Measurements from ENCODE around the gene FAM20C. TPM values are rescaled to one million over a fixed set of nuclear protein-coding genes. Genes with fewer than 3 reads are reported as not detected.
"Not testable (repeated sequence)": the region's sequence is repeated elsewhere in the genome, so short reads cannot be mapped to it uniquely, and the experiment has no call there.

FAM20C gene
- total and polyA plus RNA-seq, 3 experiments from 2014 or later: 3.2 to 3.6 TPM; not detected in 1

GRCh38 chr7:176381-176780 lies 16.0 kb upstream of the FAM20C start:
- Mint-ChIP-seq H3K27me3 (peaks cover 3 to 7% of the 10 kb centered on the region in 2 donors), H3K4me1 (no peaks in the 10 kb centered on the region), H3K9me3 (no peaks in the 10 kb centered on the region), H3K36me3 (no peaks in the 10 kb centered on the region), H3K27ac (no peak overlapping the region), H3K4me3 (no peak overlapping the region)
- no peaks in the 10 kb centered on the region for H3K36me3 ChIP-seq (ENCODE audit: insufficient read depth, low read length)
- H3K4me1 ChIP-seq (ENCODE audit: insufficient read depth, low read length): no peaks in the 10 kb centered on the region
- CTCF ChIA-PET: interaction anchor here (1.0 kb wide), 1 partner anchor 9 kb away, joined by 3 read pairs; no protein-coding TSS in a partner anchor
- no peaks in the 10 kb centered on the region for H3K9me3 ChIP-seq (ENCODE audit: low read length)
- POLR2A ChIA-PET: interaction anchor here (0.6 kb wide), 1 partner anchor 15 kb away, joined by 5 read pairs; no protein-coding TSS in a partner anchor
- no peak for DNase-seq
- no peak overlapping the region for H3K4me3 ChIP-seq (ENCODE audit: low read length)
- no peak overlapping the region for H3K27ac ChIP-seq (ENCODE audit: low read depth, low read length)
- no peaks in the 10 kb centered on the region for H3K27me3 ChIP-seq (ENCODE audit: insufficient read depth, low read length, poor library complexity, severe bottlenecking)

- no peaks in the 10 kb centered on the region for H3K4me1 ChIP-seq (ENCODE audit: insufficient read depth, low read length)
Measured at GRCh38 chr7:176786-177459, 15.4 kb upstream of the FAM20C start.

GRCh38 chr7:178444-178843 lies 13.9 kb upstream of the FAM20C start:
- POLR2A ChIA-PET: no interaction called here
- H3K36me3 Mint-ChIP-seq: no peaks in the 10 kb centered on the region
- CTCF ChIA-PET: no interaction called here
- H3K4me3 ChIP-seq (ENCODE audit: low read length): no peak overlapping the region
- no peaks in the 10 kb centered on the region for H3K4me1 ChIP-seq (ENCODE audit: insufficient read depth, low read length)
- no peak overlapping the region for H3K27ac Mint-ChIP-seq
- peaks cover 3 to 5% of the 10 kb centered on the region in 2 donors for H3K27me3 Mint-ChIP-seq
- no peak for DNase-seq
- no peak overlapping the region for H3K27ac ChIP-seq (ENCODE audit: low read depth, low read length)
- H3K4me1 Mint-ChIP-seq: no peaks in the 10 kb centered on the region
- H3K36me3 ChIP-seq (ENCODE audit: insufficient read depth, low read length): no peaks in the 10 kb centered on the region
- H3K4me3 Mint-ChIP-seq: no peak overlapping the region
- H3K9me3 Mint-ChIP-seq: no peaks in the 10 kb centered on the region
- H3K9me3 ChIP-seq (ENCODE audit: low read length): no peaks in the 10 kb centered on the region
- no peaks in the 10 kb centered on the region for H3K27me3 ChIP-seq (ENCODE audit: insufficient read depth, low read length, poor library complexity, severe bottlenecking)

More at GRCh38 chr7:176786-177459, 15.4 kb upstream of the FAM20C start:
- no peak overlapping the region for H3K27ac Mint-ChIP-seq
- no peak overlapping the region for H3K4me3 Mint-ChIP-seq
- H3K27me3 Mint-ChIP-seq: peaks cover 3 to 7% of the 10 kb centered on the region in 2 donors
- H3K36me3 ChIP-seq (ENCODE audit: insufficient read depth, low read length): no peaks in the 10 kb centered on the region
- no peaks in the 10 kb centered on the region for H3K27me3 ChIP-seq (ENCODE audit: insufficient read depth, low read length, poor library complexity, severe bottlenecking)
- no peak for DNase-seq
- no peaks in the 10 kb centered on the region for H3K36me3 Mint-ChIP-seq
- CTCF ChIA-PET: interaction anchor here (1.0 kb wide), 1 partner anchor 9 kb away, joined by 3 read pairs; no protein-coding TSS in a partner anchor
- H3K9me3 ChIP-seq (ENCODE audit: low read length): no peaks in the 10 kb centered on the region
- no peak overlapping the region for H3K4me3 ChIP-seq (ENCODE audit: low read length)
- no peaks in the 10 kb centered on the region for H3K9me3 Mint-ChIP-seq
- no peak overlapping the region for H3K27ac ChIP-seq (ENCODE audit: low read depth, low read length)
- POLR2A ChIA-PET: interaction anchor here (0.6 kb wide), 1 partner anchor 15 kb away, joined by 5 read pairs; no protein-coding TSS in a partner anchor
- H3K4me1 Mint-ChIP-seq: no peaks in the 10 kb centered on the region

GRCh38 chr7:179209-179681 lies 13.1 kb upstream of the FAM20C start:
- Histone ChIP-seq H3K4me1 (ENCODE audit: insufficient read depth, low read length) (no peaks in the 10 kb centered on the region), H3K4me3 (ENCODE audit: low read length) (no peak overlapping the region), H3K27me3 (ENCODE audit: insufficient read depth, low read length, poor library complexity, severe bottlenecking) (no peaks in the 10 kb centered on the region), H3K9me3 (ENCODE audit: low read length) (no peaks in the 10 kb centered on the region), H3K36me3 (ENCODE audit: insufficient read depth, low read length) (no peaks in the 10 kb centered on the region), H3K27ac (ENCODE audit: low read depth, low read length) (no peak overlapping the region)
- Mint-ChIP-seq H3K4me1 (no peaks in the 10 kb centered on the region), H3K36me3 (no peaks in the 10 kb centered on the region), H3K27ac (no peak overlapping the region), H3K27me3 (peaks cover 3 to 5% of the 10 kb centered on the region in 2 donors), H3K9me3 (no peaks in the 10 kb centered on the region), H3K4me3 (no peak overlapping the region)
- CTCF ChIA-PET: no interaction called here
- DNase-seq: no peak
- POLR2A ChIA-PET: no interaction called here

GRCh38 chr7:179948-180694 lies 12.2 kb upstream of the FAM20C start:
- Mint-ChIP-seq H3K4me3 (no peak overlapping the region), H3K36me3 (no peaks in the 10 kb centered on the region), H3K27ac (no peak overlapping the region), H3K27me3 (peaks cover 3 to 5% of the 10 kb centered on the region in 2 donors), H3K9me3 (no peaks in the 10 kb centered on the region), H3K4me1 (no peaks in the 10 kb centered on the region)
- Histone ChIP-seq H3K36me3 (ENCODE audit: insufficient read depth, low read length) (no peaks in the 10 kb centered on the region), H3K27ac (ENCODE audit: low read depth, low read length) (no peak overlapping the region), H3K27me3 (ENCODE audit: insufficient read depth, low read length, poor library complexity, severe bottlenecking) (no peaks in the 10 kb centered on the region), H3K9me3 (ENCODE audit: low read length) (no peaks in the 10 kb centered on the region), H3K4me3 (ENCODE audit: low read length) (no peak overlapping the region), H3K4me1 (ENCODE audit: insufficient read depth, low read length) (no peaks in the 10 kb centered on the region)
- CTCF ChIA-PET: no interaction called here
- POLR2A ChIA-PET: interaction anchor here (0.6 kb wide), 1 partner anchor 185 kb away, joined by 3 read pairs; no protein-coding TSS in a partner anchor
- DNase-seq: no peak

GRCh38 chr7:181738-182137 lies 10.6 kb upstream of the FAM20C start:
- no peaks in the 10 kb centered on the region for H3K36me3 Mint-ChIP-seq
- POLR2A ChIA-PET: no interaction called here

GRCh38 chr7:182502-182901 lies 9.9 kb upstream of the FAM20C start:
- H3K27me3 ChIP-seq (ENCODE audit: insufficient read depth, low read length, poor library complexity, severe bottlenecking); H3K4me1 Mint-ChIP-seq; H3K27ac ChIP-seq (ENCODE audit: low read depth, low read length); H3K27me3 Mint-ChIP-seq; DNase-seq; H3K9me3 Mint-ChIP-seq; H3K4me3 Mint-ChIP-seq; H3K27ac Mint-ChIP-seq; CTCF ChIA-PET; H3K36me3 ChIP-seq (ENCODE audit: insufficient read depth, low read length); POLR2A ChIA-PET; H3K4me1 ChIP-seq (ENCODE audit: insufficient read depth, low read length); H3K4me3 ChIP-seq (ENCODE audit: low read length); H3K36me3 Mint-ChIP-seq; H3K9me3 ChIP-seq (ENCODE audit: low read length): not testable (repeated sequence)

More at GRCh38 chr7:181738-182137, 10.6 kb upstream of the FAM20C start:
- H3K9me3 Mint-ChIP-seq: no peaks in the 10 kb centered on the region
- H3K4me3 Mint-ChIP-seq: no peak overlapping the region
- DNase-seq: no peak
- CTCF ChIA-PET: no interaction called here
- peaks cover 2 to 3% of the 10 kb centered on the region in 2 donors for H3K27me3 Mint-ChIP-seq
- H3K4me3 ChIP-seq (ENCODE audit: low read length): no peak overlapping the region
- H3K9me3 ChIP-seq (ENCODE audit: low read length): no peaks in the 10 kb centered on the region
- H3K36me3 ChIP-seq (ENCODE audit: insufficient read depth, low read length): no peaks in the 10 kb centered on the region
- H3K27me3 ChIP-seq (ENCODE audit: insufficient read depth, low read length, poor library complexity, severe bottlenecking): no peaks in the 10 kb centered on the region
- no peaks in the 10 kb centered on the region for H3K4me1 ChIP-seq (ENCODE audit: insufficient read depth, low read length)
- no peak overlapping the region for H3K27ac Mint-ChIP-seq
- H3K27ac ChIP-seq (ENCODE audit: low read depth, low read length): no peak overlapping the region
- no peaks in the 10 kb centered on the region for H3K4me1 Mint-ChIP-seq

- no peak for DNase-seq
- Histone ChIP-seq H3K4me1 (ENCODE audit: insufficient read depth, low read length) (no peaks in the 10 kb centered on the region), H3K4me3 (ENCODE audit: low read length) (no peak overlapping the region), H3K9me3 (ENCODE audit: low read length) (no peaks in the 10 kb centered on the region), H3K36me3 (ENCODE audit: insufficient read depth, low read length) (no peaks in the 10 kb centered on the region), H3K27ac (ENCODE audit: low read depth, low read length) (no peak overlapping the region), H3K27me3 (ENCODE audit: insufficient read depth, low read length, poor library complexity, severe bottlenecking) (no peaks in the 10 kb centered on the region)
- Mint-ChIP-seq H3K9me3 (peaks cover 0 to 2% (median 0%) of the 10 kb centered on the region in 5 donors), H3K27ac (no peak overlapping the region), H3K36me3 (no peaks in the 10 kb centered on the region), H3K4me3 (no peak overlapping the region), H3K27me3 (peaks cover 2 to 6% of the 10 kb centered on the region in 2 donors), H3K4me1 (no peaks in the 10 kb centered on the region)
- ChIA-PET POLR2A (no interaction called here), CTCF (no interaction called here)
Measured at GRCh38 chr7:183496-184292, 8.7 kb upstream of the FAM20C start.
